Measurements from ENCODE around the gene EEF1AKMT3. TPM values are rescaled to one million over a fixed set of nuclear protein-coding genes. Genes with fewer than 3 reads are reported as not detected.

EEF1AKMT3 gene
- polyA plus RNA-seq, 1 experiment: 7.6 TPM

GRCh38 chr12:57732270-57732669 is 40.1 kb upstream of the EEF1AKMT3 start:
- Histone ChIP-seq H3K27me3 (ENCODE audit: control insufficient read depth, insufficient read depth, low read length) (peaks cover 59% of the 10 kb centered on the region), H3K4me3 (ENCODE audit: low read depth, low read length) (no peak overlapping the region), H3K27ac (ENCODE audit: low read depth, low read length) (no peak overlapping the region), H3K9me3 (ENCODE audit: control insufficient read depth, insufficient read depth, low read length) (peaks cover 2% of the 10 kb centered on the region; the same call in 1 of the 2 replicates)
- DNase-seq (ENCODE audit: low read depth, low spot score): no peak
- POLR2A ChIA-PET: interaction anchor here (1.4 kb wide), 1 partner anchor 12 kb away, joined by 3 read pairs; the partner anchor contains the start of gene TSPAN31
- CTCF ChIA-PET: interaction anchor here (0.8 to 1.1 kb wide), 2 partner anchors 9 to 149 kb away, joined by 3 read pairs; no protein-coding TSS in a partner anchor
- no peak for TF ChIP-seq CTCF (IDR thresholded peaks at IDR 0.05; ENCODE audit: low read depth, low read length)

GRCh38 chr12:57732726-57733593 is 39.5 kb upstream of the EEF1AKMT3 start:
- Histone ChIP-seq H3K27ac (ENCODE audit: low read depth, low read length) (no peak overlapping the region), H3K27me3 (ENCODE audit: control insufficient read depth, insufficient read depth, low read length) (peaks cover 66% of the 10 kb centered on the region), H3K4me3 (ENCODE audit: low read depth, low read length) (no peak overlapping the region), H3K9me3 (ENCODE audit: control insufficient read depth, insufficient read depth, low read length) (no peaks in the 10 kb centered on the region; the same call in 1 of the 2 replicates)
- POLR2A ChIA-PET: interaction anchor here (1.4 kb wide), 1 partner anchor 12 kb away, joined by 3 read pairs; the partner anchor contains the start of gene TSPAN31
- CTCF ChIA-PET: interaction anchor here (0.8 to 1.1 kb wide), 3 partner anchors 10 to 149 kb away, joined by 3 read pairs; no protein-coding TSS in a partner anchor
- no peak for DNase-seq (ENCODE audit: low read depth, low spot score)
- TF ChIP-seq CTCF (IDR thresholded peaks at IDR 0.05; ENCODE audit: low read depth, low read length): no peak

- Histone ChIP-seq H3K9me3 (ENCODE audit: control insufficient read depth, insufficient read depth, low read length) (no peaks in the 10 kb centered on the region; the same call in 1 of the 2 replicates), H3K27ac (ENCODE audit: low read depth, low read length) (no peak overlapping the region), H3K27me3 (ENCODE audit: control insufficient read depth, insufficient read depth, low read length) (peaks cover 73% of the 10 kb centered on the region), H3K4me3 (ENCODE audit: low read depth, low read length) (no peak overlapping the region)
- DNase-seq (ENCODE audit: low read depth, low spot score): no peak
- CTCF ChIA-PET: interaction anchor here (0.6 to 2.4 kb wide), 3 partner anchors 8 to 148 kb away, joined by 3 to 19 read pairs (median 11); no protein-coding TSS in a partner anchor
- POLR2A ChIA-PET: no interaction called here
- no peak for TF ChIP-seq CTCF (IDR thresholded peaks at IDR 0.05; ENCODE audit: low read depth, low read length)
These were observed 38.5 kb upstream of the EEF1AKMT3 start for GRCh38 chr12:57733928-57734327.

GRCh38 chr12:57734591-57734990 is 37.8 kb upstream of the EEF1AKMT3 start:
- CTCF ChIA-PET: interaction anchor here (0.6 to 2.4 kb wide), 3 partner anchors 9 to 149 kb away, joined by 3 to 19 read pairs (median 11); no protein-coding TSS in a partner anchor
- POLR2A ChIA-PET: no interaction called here
- TF ChIP-seq CTCF (IDR thresholded peaks at IDR 0.05; ENCODE audit: low read depth, low read length): no peak
- no peak for DNase-seq (ENCODE audit: low read depth, low spot score)
- H3K9me3 ChIP-seq (ENCODE audit: control insufficient read depth, insufficient read depth, low read length): no peaks in the 10 kb centered on the region; the same call in 1 of the 2 replicates
- no peak overlapping the region for H3K4me3 ChIP-seq (ENCODE audit: low read depth, low read length)
- H3K27me3 ChIP-seq (ENCODE audit: control insufficient read depth, insufficient read depth, low read length): peaks cover 80% of the 10 kb centered on the region
- H3K27ac ChIP-seq (ENCODE audit: low read depth, low read length): no peak overlapping the region
